ENCODE measurements around the gene EFNA4. TPM values are rescaled to one million over a fixed set of nuclear protein-coding genes. Genes with fewer than 3 reads are reported as not detected.

Gene EFNA4
- total RNA-seq, 1 experiment from 2014 or later: 11.8 TPM

- Mint-ChIP-seq H3K4me1 (peaks cover 23 to 31% of the 10 kb centered on the region in 2 experiments), H3K27me3 (ENCODE audit: low read depth) (peaks cover 19% of the 10 kb centered on the region), H3K36me3 (ENCODE audit: insufficient read depth in 1 of 3, low read depth in 3 of 3) (peaks cover 7 to 18% (median 14%) of the 10 kb centered on the region in 3 experiments; a peak in 6 of 7 replicates), H3K4me3 (peak overlapping the region; percentile 64 to 83), H3K27ac (no peak overlapping the region), H3K9me3 (no peaks in the 10 kb centered on the region)
- Histone ChIP-seq H3K56ac (ENCODE audit: insufficient read length, low read depth, low read length) (no peak overlapping the region), H3K18ac (ENCODE audit: insufficient read length, low read depth, low read length) (no peak overlapping the region), H3K14ac (ENCODE audit: insufficient read depth, low read length) (no peak overlapping the region), H3K79me1 (ENCODE audit: insufficient read depth, low read depth, low read length, poor library complexity, severe bottlenecking) (no peaks in the 10 kb centered on the region), H2BK12ac (ENCODE audit: insufficient read length, low read depth, low read length) (no peak overlapping the region), H3K79me2 (ENCODE audit: insufficient read depth, low read length) (no peaks in the 10 kb centered on the region), H2BK20ac (ENCODE audit: low read depth, low read length, poor library complexity, severe bottlenecking) (no peak overlapping the region), H4K5ac (ENCODE audit: insufficient read length, low read depth, low read length) (no peak overlapping the region), H3K27me3 (ENCODE audit: insufficient read depth, low read length) (peaks cover 4% of the 10 kb centered on the region; the same call in 1 of the 2 replicates), H2AFZ (ENCODE audit: low read length) (no peak overlapping the region), H3K23me2 (ENCODE audit: insufficient read length, low read depth, low read length, poor library complexity, severe bottlenecking) (peaks cover 16% of the 10 kb centered on the region), H3T11ph (ENCODE audit: low read length) (no peak overlapping the region), H2BK120ac (ENCODE audit: low read depth, low read length, poor library complexity, severe bottlenecking) (no peak overlapping the region), H2AK5ac (ENCODE audit: insufficient read length, low read length) (no peak overlapping the region), H3K4ac (ENCODE audit: low read depth, low read length) (no peak overlapping the region), H2BK15ac (ENCODE audit: low read depth, low read length) (no peak overlapping the region), H3K9ac (ENCODE audit: extremely low read depth, insufficient read length, low read length) (no peak overlapping the region), H4K8ac (replicated peaks; ENCODE audit: insufficient read length, low read depth, low read length) (no peak overlapping the region), H4K91ac (ENCODE audit: insufficient read length, low read depth, low read length) (no peak overlapping the region), H4K20me1 (ENCODE audit: control insufficient read depth, insufficient read depth, insufficient read length) (no peaks in the 10 kb centered on the region), H2BK5ac (ENCODE audit: insufficient read length, low read length) (no peak overlapping the region), H3K27ac (ENCODE audit: insufficient read length, low read depth, low read length) (no peak overlapping the region), H3K9me3 (ENCODE audit: control insufficient read depth, low read depth, low read length) (no peaks in the 10 kb centered on the region), H3K4me1 (ENCODE audit: insufficient read depth, low read length) (no peaks in the 10 kb centered on the region; the same call in 1 of the 2 replicates), H3K4me2 (ENCODE audit: insufficient read depth, insufficient read length, low read length) (peak overlapping the region; percentile 67), H3K23ac (ENCODE audit: insufficient read length, low read depth, low read length) (no peak overlapping the region)
- no peak for DNase-seq
- TF ChIP-seq CTCF (conservative IDR thresholded peaks at IDR 0.05): peak; percentile 41
- no CpG with 5 or more reads among the region's 12 CpGs for WGBS (ENCODE audit: extremely low coverage, insufficient read length, low lambda C conversion rate)
Measured at GRCh38 chr1:155052439-155053395, 10.8 kb upstream of the EFNA4 start.

All from H9 (cell line).